GM15510 (cell line): ENCODE measurements around the gene ADM.

Source experiments
- POLR2A ChIP-seq: IDR thresholded peaks from 3 replicates; pipeline ENCODE4 v1.6.1; 2011; ENCODE audit warnings: borderline replicate concordance; ENCODE audit not compliant: insufficient read length; ENCODE audit errors: extremely low read depth

The ADM gene

GRCh38 chr11:10304495-10305261 is at the start of gene ADM:
Gene ADM (plus strand): TSS chr11:10305073. CDS start chr11:10305701, 628 bp downstream.
- TF ChIP-seq POLR2A: peak; percentile 35

GRCh38 chr11:10255388-10256125 is 49.3 kb upstream of the ADM start:
- TF ChIP-seq POLR2A: no peak

- no peak for TF ChIP-seq POLR2A
These were observed 47.4 kb upstream of the ADM start for GRCh38 chr11:10257478-10257877.

- no peak for TF ChIP-seq POLR2A
These were observed 43.1 kb upstream of the ADM start for GRCh38 chr11:10261821-10262220.

- no peak for TF ChIP-seq POLR2A
These were observed 40.9 kb upstream of the ADM start for GRCh38 chr11:10263929-10264328.

- no peak for TF ChIP-seq POLR2A
These were observed 38.9 kb upstream of the ADM start for GRCh38 chr11:10265936-10266335.

- TF ChIP-seq POLR2A: no peak
These were observed 37.1 kb upstream of the ADM start for GRCh38 chr11:10267821-10268220.

GRCh38 chr11:10268746-10269488 is 36.0 kb upstream of the ADM start:
- no peak for TF ChIP-seq POLR2A

GRCh38 chr11:10272132-10272531 is 32.7 kb upstream of the ADM start:
- no peak for TF ChIP-seq POLR2A

GRCh38 chr11:10273738-10274137 is 31.1 kb upstream of the ADM start:
- no peak for TF ChIP-seq POLR2A

- TF ChIP-seq POLR2A: no peak
These were observed 30.1 kb upstream of the ADM start for GRCh38 chr11:10274726-10275125.

GRCh38 chr11:10275714-10276113 is 29.2 kb upstream of the ADM start:
- TF ChIP-seq POLR2A: no peak

- no peak for TF ChIP-seq POLR2A
These were observed 22.8 kb upstream of the ADM start for GRCh38 chr11:10282117-10282516.

GRCh38 chr11:10283991-10284390 is 20.9 kb upstream of the ADM start:
- no peak for TF ChIP-seq POLR2A

GRCh38 chr11:10285148-10285802 is 19.6 kb upstream of the ADM start:
- no peak for TF ChIP-seq POLR2A
